NCI-H2171 treated with DMSO at 0.1 percent for 48 hours (cell line): ENCODE measurements around the gene TEX51.
A peak's percentile ranks its signal among the peaks of the same experiment; 100 is the strongest.

Source experiments
- DNase-seq: peaks from one replicate; lab custom pipeline; 2025; lab: John Stamatoyannopoulos, UW

The TEX51 gene

GRCh38 chr2:126879348-126880298 lies 19.1 kb upstream of the TEX51 start:
- DNase-seq: no peak

GRCh38 chr2:126880324-126880723 lies 18.4 kb upstream of the TEX51 start:
- DNase-seq: no peak

GRCh38 chr2:126880817-126881216 lies 17.9 kb upstream of the TEX51 start:
- DNase-seq: no peak

GRCh38 chr2:126881591-126881990 lies 17.1 kb upstream of the TEX51 start:
- no peak for DNase-seq

GRCh38 chr2:126882181-126882580 lies 16.5 kb upstream of the TEX51 start:
- DNase-seq: no peak

- DNase-seq: no peak
These were observed 15.7 kb upstream of the TEX51 start for GRCh38 chr2:126882736-126883665.

DNA sequence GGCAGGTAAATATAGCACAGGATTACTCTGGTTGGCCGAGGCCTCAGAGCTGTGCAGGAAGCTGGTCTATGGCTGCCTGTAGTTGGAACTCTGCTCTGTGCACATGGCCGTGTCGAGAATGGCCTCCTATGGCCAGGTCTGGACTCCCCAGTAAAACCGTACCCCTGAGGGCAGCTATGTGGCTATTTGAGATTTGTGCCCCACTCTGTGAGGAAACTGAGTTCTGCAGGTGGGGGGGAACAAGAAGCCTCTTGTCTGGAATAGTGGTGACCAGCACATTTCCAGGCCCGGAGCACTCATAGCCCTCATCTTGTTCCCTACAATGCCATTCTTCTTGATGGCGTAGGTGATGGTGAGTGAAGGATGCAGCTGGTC lies 15.0 kb upstream of the TEX51 start:
- no peak for DNase-seq

- no peak for DNase-seq
These were observed 13.6 kb upstream of the TEX51 start for GRCh38 chr2:126884861-126885750.

- DNase-seq: no peak
These were observed 12.9 kb upstream of the TEX51 start for GRCh38 chr2:126885751-126886210.

DNA sequence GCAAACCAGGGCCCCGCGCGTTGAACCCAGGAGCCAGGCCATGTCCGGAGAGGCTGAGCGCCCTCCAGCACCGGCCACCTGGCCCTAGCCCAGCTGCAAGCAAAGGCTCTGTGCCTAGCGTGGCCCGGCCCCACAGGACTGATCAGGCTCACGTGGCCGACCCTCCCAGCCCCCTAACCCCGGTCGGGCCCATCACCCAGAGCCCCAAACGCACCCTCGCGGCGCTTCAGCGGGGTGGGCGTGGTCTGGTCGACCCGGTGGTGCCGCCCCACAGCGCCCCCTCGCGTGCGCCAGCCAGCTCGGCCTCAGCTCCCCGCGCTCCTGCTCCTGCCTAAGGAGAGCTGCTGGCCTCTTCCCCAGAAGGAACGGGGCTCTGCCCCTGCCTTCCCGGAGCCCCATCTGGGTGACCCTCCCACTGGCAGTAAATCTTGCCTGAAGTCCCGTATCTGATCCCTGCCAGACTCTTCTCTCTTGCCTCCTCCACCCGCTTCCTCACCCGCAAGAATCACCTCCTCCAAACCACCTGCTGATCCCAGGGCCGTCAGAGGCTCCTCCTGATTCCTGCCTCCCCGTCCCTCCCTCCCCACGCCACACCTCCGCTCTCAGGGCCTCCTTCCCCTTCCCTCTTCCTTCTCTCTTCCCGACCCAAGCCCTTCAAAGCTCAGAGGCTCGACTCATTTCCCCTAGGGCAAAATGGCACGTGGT lies 12.3 kb upstream of the TEX51 start:
- peak; percentile 52 for DNase-seq

GRCh38 chr2:126886916-126887280 lies 11.8 kb upstream of the TEX51 start:
- no peak for DNase-seq

GRCh38 chr2:126887506-126887905 lies 11.2 kb upstream of the TEX51 start:
- no peak for DNase-seq

DNA sequence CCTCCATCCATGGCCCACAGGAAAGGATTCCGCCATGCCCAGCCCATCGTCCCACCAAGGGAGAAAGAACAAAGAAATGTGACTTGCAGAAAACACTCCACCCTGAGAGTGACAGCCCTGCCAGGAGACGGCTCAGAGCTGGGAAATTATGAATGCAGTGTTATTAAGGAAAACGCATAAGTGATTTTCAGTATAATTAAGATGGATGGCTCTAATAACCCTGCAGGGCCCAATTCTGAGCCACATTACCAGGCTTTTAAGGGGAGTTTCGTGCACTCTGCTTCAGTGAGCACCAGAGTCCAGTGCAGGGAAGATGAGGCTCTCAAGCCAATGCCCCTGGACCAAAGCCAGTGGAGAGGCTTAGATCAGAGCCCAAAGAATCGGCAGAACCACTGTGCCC lies 10.6 kb upstream of the TEX51 start:
- DNase-seq: no peak

- DNase-seq: no peak
These were observed 9.6 kb upstream of the TEX51 start for GRCh38 chr2:126889071-126889470.

DNA sequence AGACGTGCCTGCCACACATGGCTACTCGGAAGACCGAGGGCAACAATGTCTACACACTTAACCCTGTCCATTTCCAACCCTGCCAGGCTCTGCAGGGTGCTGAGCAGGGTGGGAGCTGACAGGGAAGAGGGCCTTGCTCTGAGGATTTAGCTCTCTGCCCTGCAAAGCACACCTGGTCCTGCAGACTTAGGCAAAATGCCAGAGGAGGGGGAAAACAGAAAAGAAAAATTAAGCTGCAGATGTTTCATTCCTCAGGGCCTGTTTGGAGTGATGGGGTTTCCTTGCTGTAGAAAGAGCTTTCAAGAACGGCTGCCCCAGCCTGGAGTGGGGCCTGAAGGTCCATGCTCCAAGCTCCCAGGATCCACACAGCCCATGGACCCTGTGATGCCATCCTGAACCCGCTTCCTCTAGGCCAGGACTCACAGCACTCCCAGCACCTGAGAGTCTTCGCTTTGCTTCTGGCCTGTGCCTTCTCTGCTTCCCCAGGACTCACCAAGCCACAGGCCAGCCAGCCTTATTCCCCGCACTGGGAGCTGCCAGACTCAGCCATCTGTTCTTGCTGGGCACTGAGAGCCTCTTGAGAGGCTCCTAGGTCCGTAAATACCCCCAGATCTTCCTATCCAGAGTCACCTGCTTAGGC lies 9.1 kb upstream of the TEX51 start:
- DNase-seq: peak; percentile 69

DNA sequence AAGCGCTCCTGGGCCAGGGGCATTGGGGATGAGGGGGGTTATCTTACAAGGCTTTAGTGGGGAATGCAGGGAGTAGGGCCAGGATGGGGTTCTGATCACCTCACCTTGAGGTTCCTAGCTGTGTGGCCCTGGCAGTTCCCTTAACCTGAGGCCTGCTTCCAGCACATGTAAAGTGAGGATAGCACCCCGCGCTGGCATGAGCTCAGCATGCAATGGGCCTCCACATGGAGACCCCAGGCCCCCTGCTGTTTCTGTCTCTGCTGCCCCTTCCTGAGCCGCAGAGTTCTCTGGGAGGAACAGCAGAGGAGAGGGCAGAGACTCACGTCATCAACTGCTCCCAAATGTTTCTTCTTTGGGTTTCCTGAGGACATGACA lies 8.6 kb upstream of the TEX51 start:
- DNase-seq: no peak

- DNase-seq: no peak
These were observed 7.9 kb upstream of the TEX51 start for GRCh38 chr2:126890551-126891450.

- peak; percentile 95 for DNase-seq
These were observed 6.8 kb upstream of the TEX51 start for GRCh38 chr2:126891681-126892500.

DNA sequence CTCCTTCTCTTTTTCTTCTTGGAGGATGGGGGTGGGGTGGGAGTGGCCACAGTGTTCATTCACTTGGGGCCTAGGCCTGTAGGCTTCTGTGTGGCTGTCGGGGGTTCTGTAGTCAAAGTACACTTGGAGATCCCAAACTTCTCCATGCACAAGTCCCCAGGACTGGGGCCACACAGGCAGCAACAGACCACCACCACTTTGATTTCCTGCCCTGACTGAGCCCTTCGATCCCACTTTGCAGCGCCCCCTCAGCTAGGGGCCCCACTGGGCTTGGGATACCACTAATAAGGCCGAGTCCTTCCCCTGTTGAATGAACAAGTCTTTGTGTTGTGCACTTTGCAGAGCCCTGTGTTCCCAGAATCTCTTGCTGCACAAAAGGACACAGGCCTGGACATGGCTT lies 5.5 kb upstream of the TEX51 start:
- no peak for DNase-seq
